RWPE2 (cell line): ENCODE data around the gene PLEKHG3.

Source experiments
- ATAC-seq: fragments of 200-7000 bp; cut with Tn5 transposase; 3 replicates; pipeline ENCODE4 v1.9.1; 2021; ENCODE audit warnings: low read depth
- DNase-seq: peaks from one replicate; pipeline ENCODE4 v3.0.0-alpha.2; 2020; ENCODE audit warnings: low spot score
- H3K27ac ChIP-seq: fragments of 450-650 bp; 2 replicates; pipeline ENCODE4 v1.5.1; 2017; ENCODE audit warnings: mild to moderate bottlenecking; ENCODE audit not compliant: poor library complexity, severe bottlenecking
- H3K27me3 ChIP-seq: fragments of 250-450 bp; sonication (Bioruptor Pico); 2 replicates; pipeline ENCODE4 v1.5.1; 2021; ENCODE audit warnings: mild to moderate bottlenecking, moderate library complexity; ENCODE audit not compliant: insufficient read depth, poor library complexity, severe bottlenecking
- H3K36me3 ChIP-seq: fragments of 250-450 bp; sonication (Bioruptor Pico); 2 replicates; pipeline ENCODE4 v1.5.1; 2020; ENCODE audit warnings: low read depth, mild to moderate bottlenecking, moderate library complexity
- H3K4me1 ChIP-seq: fragments of 250-450 bp; sonication (Bioruptor Pico); 2 replicates; pipeline ENCODE4 v1.5.1; 2021; ENCODE audit warnings: mild to moderate bottlenecking, moderate library complexity; ENCODE audit not compliant: insufficient read depth, poor library complexity, severe bottlenecking
- H3K4me3 ChIP-seq: fragments of 250-450 bp; sonication (Bioruptor Pico); 2 replicates; pipeline ENCODE4 v1.5.1; 2021; ENCODE audit warnings: mild to moderate bottlenecking, moderate library complexity; ENCODE audit not compliant: severe bottlenecking
- H3K9me3 ChIP-seq: fragments of 250-450 bp; sonication (Bioruptor Pico); 2 replicates; pipeline ENCODE4 v1.5.1; 2021; ENCODE audit warnings: mild to moderate bottlenecking, moderate library complexity; ENCODE audit not compliant: severe bottlenecking
- CTCF ChIP-seq: fragments of 450-650 bp; IDR thresholded peaks from one replicate; pipeline ENCODE4 v1.5.1; 2017; ENCODE audit warnings: mild to moderate bottlenecking, moderate library complexity; ENCODE audit not compliant: poor library complexity, severe bottlenecking

PLEKHG3 gene

GRCh38 chr14:64709126-64709525 lies 4.9 kb downstream of the PLEKHG3 start:
- Histone ChIP-seq H3K36me3 (peaks cover 66% of the 10 kb centered on the region), H3K27me3 (no peaks in the 10 kb centered on the region), H3K9me3 (peaks cover 16% of the 10 kb centered on the region), H3K4me3 (no peak overlapping the region), H3K4me1 (peaks cover 54% of the 10 kb centered on the region), H3K27ac (peak overlapping the region; percentile 90)
- ATAC-seq (no peak), DNase-seq (peak; percentile 29)
- TF ChIP-seq CTCF = no peak

- Histone ChIP-seq H3K4me1 (peaks cover 67% of the 10 kb centered on the region), H3K36me3 (peaks cover 73% of the 10 kb centered on the region), H3K4me3 (no peak overlapping the region), H3K27ac (no peak overlapping the region), H3K9me3 (peaks cover 16% of the 10 kb centered on the region), H3K27me3 (no peaks in the 10 kb centered on the region)
- DNase-seq (peak; percentile 7), ATAC-seq (no peak)
- TF ChIP-seq CTCF = no peak
Observed at GRCh38 chr14:64711039-64711438, 6.8 kb downstream of the PLEKHG3 start.

GRCh38 chr14:64713677-64714076 lies 9.5 kb downstream of the PLEKHG3 start:
- no peak for ATAC-seq
- H3K4me1 ChIP-seq = peaks cover 67% of the 10 kb centered on the region

GRCh38 chr14:64714432-64715025 lies 10.3 kb downstream of the PLEKHG3 start:
- TF ChIP-seq CTCF = no peak
- H3K36me3 ChIP-seq = peaks cover 59% of the 10 kb centered on the region
- ATAC-seq (no peak), DNase-seq (peak; percentile 23)
- H3K27ac ChIP-seq = peak overlapping the region; percentile 93
- no peaks in the 10 kb centered on the region for H3K27me3 ChIP-seq
- peaks cover 16% of the 10 kb centered on the region for H3K9me3 ChIP-seq
- peaks cover 67% of the 10 kb centered on the region for H3K4me1 ChIP-seq
- H3K4me3 ChIP-seq = no peak overlapping the region

More at GRCh38 chr14:64713677-64714076, 9.5 kb downstream of the PLEKHG3 start:
- Histone ChIP-seq H3K36me3 (peaks cover 59% of the 10 kb centered on the region), H3K27ac (peak overlapping the region; percentile 93), H3K27me3 (no peaks in the 10 kb centered on the region), H3K4me3 (no peak overlapping the region), H3K9me3 (peaks cover 16% of the 10 kb centered on the region)
- DNase-seq = no peak
- no peak for TF ChIP-seq CTCF

- no peak for ATAC-seq
- Histone ChIP-seq H3K4me1 (peaks cover 69% of the 10 kb centered on the region), H3K27me3 (no peaks in the 10 kb centered on the region), H3K27ac (peak overlapping the region; percentile 93), H3K4me3 (no peak overlapping the region), H3K9me3 (peaks cover 16% of the 10 kb centered on the region), H3K36me3 (peaks cover 55% of the 10 kb centered on the region)
- no peak for TF ChIP-seq CTCF
- peak; percentile 23 for DNase-seq
Observed at GRCh38 chr14:64715146-64715627, 11.0 kb downstream of the PLEKHG3 start.
